HCT116 (cell line): ENCODE results near the gene CHD2. TPM values are rescaled to one million over a fixed set of nuclear protein-coding genes. Genes with fewer than 3 reads are reported as not detected.

Experiments used
- ATAC-seq: fragments of 200-7000 bp; cut with Tn5 transposase; 2 replicates; pipeline ENCODE4 v1.9.1; 2020; ENCODE audit warnings: mild to moderate bottlenecking, moderate library complexity
- BruUV-seq: library from RNA; stranded (reverse); fragments of 400-500 nt; replicated peaks from 2 replicates; lab custom pipeline; 2021; lab: Mats Ljungman, UMichigan
- CTCF ChIA-PET: fragments of 300-600 bp; sonication (Branson Sonifier 250); formaldehyde crosslinking; loops from one replicate; lab custom pipeline; 2021; ENCODE audit warnings: antibody characterized with exemption; lab: Charles Lee
- POLR2A ChIA-PET: fragments of 300-600, 350-600 bp; sonication (Branson Sonifier 250); formaldehyde crosslinking; loops from one replicate; lab custom pipeline; 2021; ENCODE audit warnings: antibody characterized with exemption; lab: Charles Lee
- RAD21 ChIA-PET, 2 experiments: fragments of 300-600 bp; sonication (Branson Sonifier 250); formaldehyde crosslinking; loops; one replicate each; lab custom pipeline; 2023; ENCODE audit warnings: low total read pairs in 2 of 2; ENCODE audit not compliant: uncharacterized antibody in 2 of 2, unreplicated experiment in 2 of 2, low non-redundant PET in 1 of 2; lab: Charles Lee
- DNase-seq: peaks from one replicate; pipeline ENCODE4 v3.0.0-alpha.2; 2010; ENCODE audit warnings: low read depth, low spot score
- H2AFZ ChIP-seq: fragments of 200-600 bp; shearing (Covaris generic), sonication (generic); 2 replicates; pipeline ENCODE4 v1.6.1; 2017; ENCODE audit warnings: low read depth, mixed run types, mixed read lengths, antibody characterized with exemption, low read length; ENCODE audit not compliant: poor library complexity, severe bottlenecking
- H3K27ac ChIP-seq: 2 replicates; pipeline ENCODE4 v1.5.1; 2012; ENCODE audit warnings: low read depth, low read length
- H3K27me3 ChIP-seq: fragments of 200-600 bp; sonication (generic); 2 replicates; pipeline ENCODE4 v1.6.1; 2016; ENCODE audit warnings: mixed run types, low read length, mixed read lengths; ENCODE audit not compliant: insufficient read depth
- H3K36me3 ChIP-seq, 2 experiments: fragments of 200-500 bp in 1 of 2; fragments of 200-600 bp in 1 of 2; sonication (Bioruptor generic) in 1 of 2; sonication (generic) in 1 of 2; 2 replicates each; pipeline versions ENCODE4 v1.5.1 to v1.6.1; 2014 to 2016; ENCODE audit warnings: low read length in 2 of 2, inconsistent platforms in 1 of 2, mixed read lengths in 1 of 2, mixed run types in 1 of 2; ENCODE audit not compliant: insufficient read depth in 2 of 2, control insufficient read depth in 1 of 2
- H3K4me1 ChIP-seq, 2 experiments: fragments of 200-600 bp in 1 of 2; sonication (generic) in 1 of 2; 2 replicates each; pipeline versions ENCODE4 v1.5.1 to v1.6.1; 2012 to 2017; ENCODE audit warnings: low read length in 2 of 2, inconsistent platforms in 1 of 2, mild to moderate bottlenecking in 1 of 2, mixed read lengths in 1 of 2, mixed run types in 1 of 2, moderate library complexity in 1 of 2; ENCODE audit not compliant: insufficient read depth in 2 of 2, control insufficient read depth in 1 of 2
- H3K4me2 ChIP-seq: fragments of 200-600 bp; sonication (generic); 2 replicates; pipeline ENCODE4 v1.6.1; 2017; ENCODE audit warnings: mixed run types, low read length, mixed read lengths
- H3K4me3 ChIP-seq, 2 experiments: fragments of 200-600 bp in 1 of 2; sonication (generic) in 1 of 2; replicated peaks in 1 of 2; 2 replicates each; pipeline ENCODE4 v1.5.1; 2011 to 2016; ENCODE audit warnings: low read length in 2 of 2, control low read depth in 1 of 2, low read depth in 1 of 2, mild to moderate bottlenecking in 1 of 2, mixed read lengths in 1 of 2, mixed run types in 1 of 2
- H3K79me2 ChIP-seq: fragments of 200-600 bp; sonication (generic); 2 replicates; pipeline ENCODE4 v1.6.1; 2017; ENCODE audit warnings: mild to moderate bottlenecking, mixed run types, low read length, moderate library complexity, mixed read lengths; ENCODE audit not compliant: insufficient read depth
- H3K9ac ChIP-seq: fragments of 200-600 bp; sonication (generic); 2 replicates; pipeline ENCODE4 v1.6.1; 2016; ENCODE audit warnings: low read length, mixed read lengths
- H3K9me2 ChIP-seq: fragments of 200-600 bp; sonication (generic), shearing (Covaris generic); 2 replicates; pipeline ENCODE4 v1.6.1; 2017; ENCODE audit warnings: mixed run types, mild to moderate bottlenecking, moderate library complexity; ENCODE audit not compliant: insufficient read depth
- H3K9me3 ChIP-seq, 2 experiments: fragments of 200-500 bp in 1 of 2; fragments of 200-600 bp in 1 of 2; sonication (Bioruptor generic) in 1 of 2; sonication (generic) in 1 of 2; 2 replicates each; pipeline ENCODE4 v1.6.1; 2014 to 2017; ENCODE audit warnings: low read length in 2 of 2, mixed read lengths in 2 of 2, inconsistent platforms in 1 of 2, low read depth in 1 of 2, mild to moderate bottlenecking in 1 of 2, mixed run types in 1 of 2, moderate library complexity in 1 of 2; ENCODE audit not compliant: control insufficient read depth in 1 of 2, insufficient read depth in 1 of 2
- H4K20me1 ChIP-seq: fragments of 200-600 bp; sonication (generic), shearing (Covaris generic); 2 replicates; pipeline ENCODE4 v1.6.1; 2017; ENCODE audit warnings: mixed run types, mild to moderate bottlenecking, moderate library complexity; ENCODE audit not compliant: insufficient read depth
- ATF3 ChIP-seq: IDR thresholded peaks from 2 replicates; pipeline ENCODE4 v1.6.1; 2012
- CEBPB ChIP-seq: IDR thresholded peaks from 2 replicates; pipeline ENCODE4 v1.6.1; 2012; ENCODE audit warnings: low read depth
- CTCF ChIP-seq, 3 experiments: fragments of 200-600 bp in 1 of 3; sonication (generic) in 1 of 3; IDR thresholded peaks in 2 of 3; conservative IDR thresholded peaks in 1 of 3; 2 replicates each; pipeline ENCODE4 v1.5.1; 2012 to 2017; ENCODE audit warnings: low read depth in 2 of 3, low read length in 2 of 3, antibody characterized with exemption in 1 of 3, borderline replicate concordance in 1 of 3, control low read depth in 1 of 3, mild to moderate bottlenecking in 1 of 3, mixed read lengths in 1 of 3, mixed run types in 1 of 3, moderate library complexity in 1 of 3; ENCODE audit not compliant: insufficient read depth in 1 of 3
- EGR1 ChIP-seq: IDR thresholded peaks from 2 replicates; pipeline ENCODE4 v1.6.1; 2012; ENCODE audit warnings: low read depth
- ELF1 ChIP-seq: IDR thresholded peaks from 2 replicates; pipeline ENCODE4 v1.6.1; 2012; ENCODE audit warnings: low read depth, borderline replicate concordance
- EZH2phosphoT487 ChIP-seq: fragments of 200-600 bp; IDR thresholded peaks from 2 replicates; pipeline ENCODE4 v1.6.1; 2018; ENCODE audit warnings: antibody characterized with exemption, borderline replicate concordance
- FOSL1 ChIP-seq: IDR thresholded peaks from 2 replicates; pipeline ENCODE4 v1.6.1; 2012; ENCODE audit warnings: low read depth
- JUND ChIP-seq: IDR thresholded peaks from 2 replicates; pipeline ENCODE4 v1.6.1; 2012
- MAX ChIP-seq: IDR thresholded peaks from 2 replicates; pipeline ENCODE4 v1.6.1; 2012
- SIN3A ChIP-seq: IDR thresholded peaks from 2 replicates; pipeline ENCODE4 v1.6.1; 2012; ENCODE audit warnings: low read depth
- SP1 ChIP-seq: IDR thresholded peaks from 2 replicates; pipeline ENCODE4 v1.6.1; 2012; ENCODE audit warnings: low read depth
- SRF ChIP-seq: IDR thresholded peaks from 2 replicates; pipeline ENCODE4 v1.6.1; 2012; ENCODE audit warnings: low read depth
- TCF7L2 ChIP-seq: IDR thresholded peaks from 2 replicates; pipeline ENCODE4 v1.7.0; 2011; ENCODE audit warnings: borderline replicate concordance, inconsistent platforms; ENCODE audit not compliant: insufficient read depth, insufficient read length; ENCODE audit errors: extremely low read depth
- ZFX ChIP-seq: fragments of 450-650 bp; IDR thresholded peaks from 2 replicates; pipeline ENCODE4 v1.6.1; 2017
- ZNF274 ChIP-seq: fragments of 200-500 bp; sonication (Bioruptor generic); IDR thresholded peaks from 2 replicates; pipeline ENCODE4 v1.6.1; 2014; ENCODE audit warnings: mild to moderate bottlenecking, low read depth, low read length, inconsistent platforms
- intact Hi-C: fragments of 100-400 bp; cut with micrococcal nuclease; formaldehyde crosslinking; loops from 2 replicates; pipeline ENCODE4 v1.10.0; 2022
- total RNA-seq: library from RNA; stranded (reverse); gene quantifications from one replicate; pipeline ENCODE4 v1.2.1, GENCODE V29; 2021; ENCODE audit not compliant: unreplicated experiment

The CHD2 gene
- total RNA-seq, 1 experiment from 2014 or later = 116 TPM

GRCh38 chr15:92968926-92969651, 69.0 kb downstream of the CHD2 start:
- Histone ChIP-seq H3K79me2 (peaks cover 75% of the 10 kb centered on the region), H3K27ac (no peak overlapping the region), H3K27me3 (no peaks in the 10 kb centered on the region), H3K9ac (no peak overlapping the region), H3K4me2 (no peak overlapping the region), H3K36me3 (peaks cover 61 to 62% of the 10 kb centered on the region in 2 experiments), H3K9me3 (no peaks in the 10 kb centered on the region), H2AFZ (no peak overlapping the region), H3K4me3 (no peak overlapping the region), H4K20me1 (0 out of 2 replicates have a peak, but pooled peaks cover 5% of the 10 kb centered on the region), H3K4me1 (no peaks in the 10 kb centered on the region), H3K9me2 (no peaks in the 10 kb centered on the region)
- POLR2A ChIA-PET = no interaction called here
- DNase-seq (no peak), ATAC-seq (peak; percentile 52; the same call in 1 of the 2 replicates)
- BruUV-seq = no TSS peak
- RAD21 ChIA-PET = no interaction called here
- intact Hi-C loops = no loop called here
- no peak for TF ChIP-seq ATF3
- no peak for TF ChIP-seq EGR1
- TF ChIP-seq SRF = no peak
- peak in 1 of 3 experiments; percentile 29; a peak in 1 of 6 replicates for TF ChIP-seq CTCF (IDR thresholded peaks at IDR 0.05 in 2 of 3, conservative IDR thresholded peaks at IDR 0.05 in 1 of 3; ENCODE audit: borderline replicate concordance in 1 of 3, insufficient read depth in 1 of 3, low read depth in 2 of 3, low read length in 2 of 3)
- CTCF ChIA-PET = no interaction called here

GRCh38 chr15:92970656-92971055, 70.5 kb downstream of the CHD2 start:
- ChIA-PET RAD21 (no interaction called here), POLR2A (no interaction called here), CTCF (no interaction called here)
- Histone ChIP-seq H3K4me1 (no peaks in the 10 kb centered on the region), H3K79me2 (peaks cover 75% of the 10 kb centered on the region), H2AFZ (no peak overlapping the region), H3K4me3 (no peak overlapping the region), H3K9me3 (no peaks in the 10 kb centered on the region), H3K9me2 (no peaks in the 10 kb centered on the region), H3K27me3 (no peaks in the 10 kb centered on the region), H4K20me1 (0 out of 2 replicates have a peak, but pooled peaks cover 5% of the 10 kb centered on the region), H3K27ac (no peak overlapping the region), H3K4me2 (no peak overlapping the region), H3K9ac (no peak overlapping the region), H3K36me3 (peaks cover 72 to 74% of the 10 kb centered on the region in 2 experiments)
- DNase-seq (no peak), ATAC-seq (no peak)
- intact Hi-C loops = no loop called here
- BruUV-seq = no TSS peak
- TF ChIP-seq ATF3 = no peak
- TF ChIP-seq SRF = no peak
- TF ChIP-seq SP1 = no peak
- no peak for TF ChIP-seq TCF7L2
- no peak for TF ChIP-seq FOSL1
- no peak for TF ChIP-seq EZH2phosphoT487
- no peak for TF ChIP-seq ELF1
- no peak for TF ChIP-seq ZNF274
- TF ChIP-seq SIN3A = no peak
- no peak for TF ChIP-seq CEBPB
- TF ChIP-seq CTCF (IDR thresholded peaks at IDR 0.05 in 2 of 3, conservative IDR thresholded peaks at IDR 0.05 in 1 of 3; ENCODE audit: borderline replicate concordance in 1 of 3, insufficient read depth in 1 of 3, low read depth in 2 of 3, low read length in 2 of 3) = no peak
- no peak for TF ChIP-seq ZFX
- no peak for TF ChIP-seq MAX
- TF ChIP-seq JUND = no peak
